Subcutaneous adipose tissue (tissue), 4 donors: ENCODE results near the gene ADGRG7. TPM values are rescaled to one million over a fixed set of nuclear protein-coding genes. Genes with fewer than 3 reads are reported as not detected.

Experiments used
- total RNA-seq, 4 donors: library from RNA; depleted of rRNA; stranded (reverse); fragments of >200 nt; gene quantifications; one replicate each; pipeline ENCODE4 v1.1.0, GENCODE V29; 2016
- TF ChIP-seq, protein P1 (sequence below): fragments of 450-650 bp; IDR thresholded peaks from one replicate; pipeline ENCODE4 v1.5.1; 2016; ENCODE audit warnings: low read depth, mild to moderate bottlenecking, control low read depth, antibody characterized with exemption, moderate library complexity

The ADGRG7 gene
- total RNA-seq, 4 donors from 2014 or later = not detected

GRCh38 chr3:100586832-100587231 is 22.6 kb upstream of the ADGRG7 start:
- TF ChIP-seq, protein P1, sequence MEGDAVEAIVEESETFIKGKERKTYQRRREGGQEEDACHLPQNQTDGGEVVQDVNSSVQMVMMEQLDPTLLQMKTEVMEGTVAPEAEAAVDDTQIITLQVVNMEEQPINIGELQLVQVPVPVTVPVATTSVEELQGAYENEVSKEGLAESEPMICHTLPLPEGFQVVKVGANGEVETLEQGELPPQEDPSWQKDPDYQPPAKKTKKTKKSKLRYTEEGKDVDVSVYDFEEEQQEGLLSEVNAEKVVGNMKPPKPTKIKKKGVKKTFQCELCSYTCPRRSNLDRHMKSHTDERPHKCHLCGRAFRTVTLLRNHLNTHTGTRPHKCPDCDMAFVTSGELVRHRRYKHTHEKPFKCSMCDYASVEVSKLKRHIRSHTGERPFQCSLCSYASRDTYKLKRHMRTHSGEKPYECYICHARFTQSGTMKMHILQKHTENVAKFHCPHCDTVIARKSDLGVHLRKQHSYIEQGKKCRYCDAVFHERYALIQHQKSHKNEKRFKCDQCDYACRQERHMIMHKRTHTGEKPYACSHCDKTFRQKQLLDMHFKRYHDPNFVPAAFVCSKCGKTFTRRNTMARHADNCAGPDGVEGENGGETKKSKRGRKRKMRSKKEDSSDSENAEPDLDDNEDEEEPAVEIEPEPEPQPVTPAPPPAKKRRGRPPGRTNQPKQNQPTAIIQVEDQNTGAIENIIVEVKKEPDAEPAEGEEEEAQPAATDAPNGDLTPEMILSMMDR = no peak

DNA sequence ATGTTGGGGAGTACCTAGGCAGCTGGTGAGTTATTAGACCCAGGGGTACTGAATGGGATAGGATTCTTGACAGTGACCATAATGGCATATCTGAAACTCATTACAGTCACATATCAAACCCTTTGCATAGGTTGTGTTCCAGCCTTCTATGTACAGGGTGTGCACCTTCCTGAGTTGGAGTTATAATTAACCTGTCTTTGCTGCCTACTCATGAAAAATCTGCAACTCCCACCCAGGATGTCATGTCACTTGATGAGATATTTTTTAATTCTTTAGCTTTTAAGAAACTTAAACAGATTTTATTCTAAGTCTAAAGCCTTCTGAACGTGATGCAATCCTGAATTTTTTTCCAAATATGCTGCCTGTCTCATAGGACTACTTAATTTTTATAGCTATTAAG is 21.1 kb upstream of the ADGRG7 start:
- TF ChIP-seq, protein P1 = no peak

DNA sequence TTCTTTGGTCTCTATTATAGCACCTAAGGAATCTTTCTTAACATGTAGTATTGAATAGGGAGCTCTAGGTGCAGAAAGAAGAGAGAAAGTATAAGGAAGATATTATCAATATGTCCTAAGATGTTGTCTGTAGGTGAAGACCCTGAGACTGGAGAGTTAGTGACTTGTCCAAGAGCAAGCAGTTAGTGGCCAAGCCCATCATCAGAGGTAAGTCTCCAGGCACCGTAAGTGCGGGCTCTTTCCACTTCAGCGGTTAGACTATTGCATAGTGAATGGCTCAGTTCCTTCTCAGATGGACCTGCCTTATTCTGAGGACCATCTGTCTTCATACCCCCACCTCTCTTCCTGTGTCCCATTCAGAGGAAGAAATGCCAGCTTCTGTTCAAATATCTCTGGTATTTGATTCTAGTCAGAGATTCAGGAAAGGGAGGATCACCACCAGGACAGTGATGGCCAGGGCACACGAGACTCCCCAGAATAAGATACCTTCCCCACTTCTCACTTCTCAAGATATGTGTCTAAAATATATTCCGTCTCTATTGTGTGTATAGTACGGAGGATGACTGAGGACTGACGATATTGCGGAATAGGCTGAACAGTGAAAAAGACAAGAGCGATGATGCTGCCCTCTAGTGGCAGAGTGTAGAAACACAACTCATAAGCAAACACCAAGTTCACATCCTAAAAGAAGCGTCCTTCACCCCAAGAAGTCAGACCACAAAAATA is 19.1 kb upstream of the ADGRG7 start:
- TF ChIP-seq, protein P1 = no peak

DNA sequence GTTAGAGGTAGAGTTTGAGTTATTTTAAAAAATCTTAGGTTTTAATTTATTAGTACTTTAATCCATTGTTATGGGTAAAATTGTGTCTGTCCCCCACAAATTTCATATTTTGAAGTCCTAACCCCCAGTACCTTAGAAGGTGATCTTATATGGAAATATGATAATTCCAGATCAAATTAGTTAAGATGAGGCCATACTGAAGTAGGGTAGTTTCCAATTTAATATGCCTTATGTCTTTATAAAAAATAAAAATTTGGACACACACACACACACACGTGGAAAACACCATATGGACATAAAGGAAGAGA is 18.6 kb upstream of the ADGRG7 start:
- TF ChIP-seq, protein P1 = no peak

DNA sequence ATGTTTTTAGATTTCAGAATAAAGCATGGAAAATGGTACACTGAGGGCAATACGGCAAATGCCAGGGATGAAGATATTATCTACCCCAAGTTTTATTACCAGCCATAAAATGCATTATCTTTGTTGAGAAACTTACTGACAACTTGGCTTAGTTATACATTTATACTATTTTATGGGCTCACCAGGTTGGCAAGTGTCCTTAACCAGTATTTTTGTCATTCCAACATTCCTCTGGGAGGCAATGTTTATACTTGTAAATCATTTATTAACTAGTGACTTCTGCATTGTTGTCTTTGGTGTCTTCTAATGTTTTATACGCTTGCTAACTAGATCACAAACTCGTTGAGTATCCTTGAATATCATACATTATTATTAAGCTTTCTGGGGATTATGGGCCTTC is 18.0 kb upstream of the ADGRG7 start:
- TF ChIP-seq, protein P1 = no peak

DNA sequence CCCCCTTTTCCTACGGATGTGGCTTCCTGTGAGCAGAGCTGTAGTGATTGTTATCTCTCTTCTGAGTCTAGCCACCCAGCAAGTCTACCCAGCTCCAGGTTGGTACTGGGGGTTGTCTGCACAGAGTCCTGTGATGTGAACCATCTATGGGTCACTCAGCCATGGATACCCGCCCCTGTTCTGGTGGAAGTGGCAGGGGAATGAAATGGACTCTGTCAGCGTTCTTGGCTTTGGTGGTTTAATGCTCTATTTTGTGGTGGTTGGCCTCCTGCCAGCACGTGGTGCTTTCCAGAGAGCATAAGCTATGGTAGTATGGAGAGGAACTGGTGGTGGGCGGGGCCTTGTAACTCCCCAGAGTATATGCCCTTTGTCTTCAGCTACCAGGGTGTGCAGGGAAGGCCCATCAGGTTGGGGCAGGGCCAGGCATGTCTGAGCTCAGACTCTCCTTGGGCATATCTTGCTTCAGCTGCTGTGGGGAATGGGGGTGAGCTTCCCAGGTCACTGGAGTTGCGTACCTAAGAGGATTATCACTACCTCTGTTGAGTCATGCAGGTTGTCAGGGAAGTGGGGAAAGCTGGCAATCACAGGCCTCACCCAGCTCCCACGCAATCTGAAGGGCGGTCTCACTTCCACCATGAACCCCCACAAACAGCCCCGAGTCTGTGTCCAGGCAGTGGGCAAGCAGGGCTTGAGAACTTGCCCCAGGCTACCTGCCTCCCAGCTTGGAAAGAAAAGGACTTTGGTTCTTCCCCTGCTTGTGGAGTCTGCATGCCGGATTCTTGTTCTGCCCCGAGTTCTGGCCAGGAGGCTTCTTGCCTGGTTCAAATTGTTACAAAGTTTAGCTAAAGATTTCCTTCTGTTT is 9.0 kb upstream of the ADGRG7 start:
- TF ChIP-seq, protein P1 = no peak
